Right cardiac atrium (tissue), 5 donors: Measurements from ENCODE around the gene NXNL1. TPM values are rescaled to one million over a fixed set of nuclear protein-coding genes. Genes with fewer than 3 reads are reported as not detected.
"Not testable (repeated sequence)": the region's sequence is repeated elsewhere in the genome, so short reads cannot be mapped to it uniquely, and the experiment has no call there.

Experiments used
- ATAC-seq, 2 donors: fragments of 200-7000 bp; cut with Tn5 transposase; one replicate each; pipeline versions ENCODE4 v1.8.0 to v1.9.1; 2020; ENCODE audit warnings: moderate library complexity in 2 of 2, mild to moderate bottlenecking in 1 of 2
- DNase-seq, 3 donors: peaks; one replicate each; pipeline ENCODE4 v3.0.0-alpha.2; 2020
- H3K27ac ChIP-seq: one replicate; pipeline ENCODE4 v1.5.1; 2013; ENCODE audit warnings: mild to moderate bottlenecking, low read length, control low read depth, moderate library complexity
- H3K27me3 ChIP-seq: one replicate; pipeline ENCODE4 v1.6.1; 2013; ENCODE audit not compliant: control insufficient read depth, insufficient read depth
- H3K4me1 ChIP-seq: one replicate; pipeline ENCODE4 v1.6.1; 2013; ENCODE audit warnings: low read length; ENCODE audit not compliant: control insufficient read depth, insufficient read depth
- H3K4me3 ChIP-seq: one replicate; pipeline ENCODE4 v1.5.1; 2013; ENCODE audit warnings: low read length, control low read depth
- H3K9me3 ChIP-seq: one replicate; pipeline ENCODE4 v1.6.1; 2013; ENCODE audit warnings: low read length; ENCODE audit not compliant: control insufficient read depth
- WGBS: extraction: QIAGEN DNeasy Blood & Tissue Kit; methylation state at CpG from one replicate; pipeline ENCODE4 v1.1.7; 2013; 5-methylcytosine and 5-hydroxymethylcytosine counted together
- intact Hi-C, 4 donors: fragments of 100-400 bp; cut with DNase I; formaldehyde crosslinking; loops; one replicate each; pipeline versions ENCODE4 v1.11.0 to v1.14.0; 2022 to 2023
- polyA plus RNA-seq: library from polyadenylated mRNA; stranded (reverse); fragments of 200-250 nt; gene quantifications from one replicate; pipeline ENCODE4 v1.2.3, GENCODE V29; 2013
- total RNA-seq, 4 donors: library from RNA; stranded (reverse); fragmentation: NEBNext Ultra II Directional; extraction: Animal tissue kit (Norgen Biotek cat#: 25700); gene quantifications; one replicate each; pipeline ENCODE4 v1.2.1, GENCODE V29; 2021
- donor health status: healthy with polysubstance abuse.
- donor health status: DM: no; HTN: yes; CAD: no.
- donor health status: DM: no; HTN: no; CAD: no.
- donor health status: DM: no; HTN: yes; CAD: no; lungs with severe emphysema.
- donor health status: DM: yes; HTN: yes; CAD: no.

The NXNL1 gene
- total and polyA plus RNA-seq, 5 donors: 0.29 to 0.63 (median 0.45) TPM; not detected in 2

GRCh38 chr19:17484520-17485185 is 23.9 kb upstream of the NXNL1 start:
- H3K4me1 ChIP-seq: no peaks in the 10 kb centered on the region
- no peak overlapping the region for H3K4me3 ChIP-seq
- H3K9me3 ChIP-seq: no peaks in the 10 kb centered on the region
- intact Hi-C loops: no loop called here
- no peak overlapping the region for H3K27ac ChIP-seq
- WGBS: 94% methylated on average over 6 of the region's 6 CpGs
- no peaks in the 10 kb centered on the region for H3K27me3 ChIP-seq
- DNase-seq (peak in 1 of 3 donors; percentile 31), ATAC-seq (no peak)

DNA sequence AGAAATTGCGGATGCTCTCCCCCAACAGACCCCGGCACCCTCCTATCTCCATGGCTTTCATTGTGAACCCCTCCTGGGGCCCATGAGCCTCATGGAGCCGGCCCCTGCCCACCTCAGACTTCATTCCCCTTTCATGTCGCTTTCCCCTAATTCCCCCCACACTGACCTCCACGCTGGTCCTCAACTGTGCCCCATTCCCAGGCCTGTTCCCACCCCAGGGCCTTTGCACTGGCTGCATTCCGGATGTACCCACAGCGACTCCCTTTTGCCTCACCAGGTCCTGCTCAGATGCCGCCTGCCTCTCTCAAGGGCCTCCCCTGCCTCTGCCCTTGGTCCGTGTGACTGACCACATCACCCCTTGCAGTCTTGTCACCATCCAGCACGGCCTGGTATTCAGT is 22.9 kb upstream of the NXNL1 start:
- WGBS: 96% methylated on average over 10 of the region's 10 CpGs
- Histone ChIP-seq H3K27ac (no peak overlapping the region), H3K4me1 (no peaks in the 10 kb centered on the region), H3K9me3 (no peaks in the 10 kb centered on the region), H3K4me3 (no peak overlapping the region), H3K27me3 (no peaks in the 10 kb centered on the region)
- ATAC-seq: no peak
- peak in 1 of 3 donors; percentile 6 for DNase-seq
- intact Hi-C loops: no loop called here

DNA sequence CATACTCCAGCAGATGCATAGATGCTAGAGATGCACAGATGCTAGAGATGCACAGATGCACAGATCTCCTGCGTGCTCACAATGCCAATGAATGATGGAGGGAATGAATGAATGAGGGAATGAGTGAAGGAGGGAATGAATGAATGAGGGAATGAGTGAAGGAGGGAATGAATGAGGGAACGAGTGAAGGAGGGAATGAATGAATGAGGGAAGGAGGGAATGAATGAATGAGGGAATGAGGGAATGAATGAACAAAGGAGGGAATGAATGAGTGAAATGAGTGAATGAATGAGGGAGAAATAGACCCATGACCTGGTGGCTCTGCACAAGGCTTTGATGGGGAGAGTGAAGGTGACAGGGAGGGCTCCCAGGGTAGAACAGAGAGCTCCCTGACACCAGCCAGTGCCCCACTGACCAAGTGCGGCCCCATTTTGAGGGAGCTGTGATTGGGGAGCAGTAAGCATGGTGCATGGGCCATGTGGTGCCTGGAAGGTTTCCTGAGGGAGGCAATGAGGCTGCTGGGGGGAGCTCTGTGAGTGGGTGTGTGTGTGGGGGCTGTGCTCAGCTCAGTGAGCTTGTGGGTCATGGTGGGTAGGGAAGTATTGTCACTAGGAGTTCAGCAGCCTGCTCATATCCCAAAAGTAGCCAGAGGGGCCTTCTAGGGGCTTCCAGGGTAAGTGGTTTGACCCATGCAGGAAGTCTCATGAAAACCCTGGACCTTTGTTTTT is 22.3 kb upstream of the NXNL1 start:
- ATAC-seq (no peak), DNase-seq (peak in 1 of 3 donors; percentile 35)
- Histone ChIP-seq H3K27ac (no peak overlapping the region), H3K27me3 (no peaks in the 10 kb centered on the region), H3K4me3 (no peak overlapping the region), H3K9me3 (no peaks in the 10 kb centered on the region), H3K4me1 (no peaks in the 10 kb centered on the region)
- WGBS: 84% methylated on average over 3 of the region's 3 CpGs
- intact Hi-C loops: no loop called here

DNA sequence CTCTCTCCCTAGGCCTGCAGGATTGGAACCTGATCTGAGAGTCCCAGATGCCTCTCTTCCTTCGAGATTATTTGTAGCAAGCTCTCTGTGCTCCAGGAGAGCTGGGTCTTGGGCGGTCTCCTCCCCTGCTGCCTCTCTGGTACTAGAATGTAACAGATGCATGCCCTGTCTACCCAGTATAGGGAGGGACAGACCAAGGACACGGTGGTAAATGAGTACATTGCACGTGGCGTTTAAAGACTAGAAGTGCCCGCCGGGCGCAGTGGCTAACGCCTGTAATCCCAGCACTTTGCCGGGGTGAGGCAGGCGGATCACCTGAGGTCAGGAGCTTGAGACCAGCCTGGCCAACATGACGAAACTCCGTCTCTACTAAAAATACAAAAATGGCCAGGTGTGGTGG is 21.3 kb upstream of the NXNL1 start:
- Histone ChIP-seq H3K27me3 (no peaks in the 10 kb centered on the region), H3K27ac (no peak overlapping the region), H3K9me3 (no peaks in the 10 kb centered on the region), H3K4me3 (no peak overlapping the region), H3K4me1 (no peaks in the 10 kb centered on the region)
- 92% methylated on average over 13 of the region's 13 CpGs for WGBS
- intact Hi-C loops: no loop called here
- no peak for ATAC-seq
- no peak for DNase-seq

DNA sequence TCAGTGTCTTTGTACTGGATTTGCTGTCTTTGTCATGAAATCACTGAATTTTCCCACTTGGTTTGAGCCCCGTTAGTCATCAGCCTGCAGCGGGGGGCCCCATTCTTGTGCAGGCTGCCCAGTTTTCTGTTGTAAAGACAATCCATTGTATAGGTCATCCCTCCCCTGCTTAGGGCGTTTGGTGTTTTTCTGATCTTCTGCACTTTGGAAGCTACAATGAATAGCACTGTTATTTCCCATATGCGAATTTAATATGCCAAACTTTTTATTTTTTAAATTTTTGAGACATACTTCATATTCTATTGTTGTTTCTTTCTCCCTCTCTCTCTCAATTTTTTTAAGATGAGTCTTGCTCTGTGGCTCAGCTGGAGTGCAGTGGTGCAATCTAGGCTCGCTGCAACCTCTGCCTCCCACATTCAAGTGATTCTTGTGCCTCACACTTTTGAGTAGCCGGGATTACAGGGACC is 18.6 kb upstream of the NXNL1 start:
- ATAC-seq (no peak), DNase-seq (no peak)
- H3K27ac ChIP-seq: no peak overlapping the region
- 60% methylated on average over 6 of the region's 6 CpGs for WGBS
- H3K27me3 ChIP-seq: no peaks in the 10 kb centered on the region
- H3K9me3 ChIP-seq: no peaks in the 10 kb centered on the region
- H3K4me1 ChIP-seq: peaks cover 8% of the 10 kb centered on the region
- H3K4me3 ChIP-seq: no peak overlapping the region
- intact Hi-C loops: no loop called here

DNA sequence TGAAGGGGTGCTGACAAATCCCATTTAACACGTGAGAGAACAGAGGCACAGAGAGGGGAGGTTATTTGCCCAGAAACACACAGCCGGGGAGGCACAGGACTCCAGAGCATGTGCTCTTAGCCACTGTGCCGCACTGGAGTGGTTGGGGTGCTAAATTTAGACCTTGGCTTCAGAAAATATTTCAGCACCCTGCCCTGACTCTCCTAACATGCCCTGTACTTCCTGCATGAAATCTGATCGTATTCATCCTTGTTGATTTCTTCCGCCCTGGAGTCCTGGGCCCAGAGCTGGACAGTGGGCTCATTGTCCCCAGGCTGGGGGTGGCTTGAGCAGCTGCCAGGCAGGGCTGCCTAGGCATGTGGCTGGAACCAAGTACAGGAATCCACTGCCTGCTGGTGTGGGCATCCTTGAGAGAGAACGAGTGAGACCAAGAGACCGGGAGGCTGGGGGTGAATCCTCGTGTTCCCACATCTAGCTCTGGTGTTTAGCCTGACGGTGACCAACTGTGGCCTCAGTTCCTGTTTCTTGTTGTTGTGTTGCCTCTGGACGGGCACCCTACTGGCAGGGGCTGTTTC is 14.9 kb upstream of the NXNL1 start:
- Histone ChIP-seq H3K4me3 (no peak overlapping the region), H3K4me1 (peaks cover 12% of the 10 kb centered on the region), H3K9me3 (no peaks in the 10 kb centered on the region), H3K27me3 (no peaks in the 10 kb centered on the region), H3K27ac (peak overlapping the region; percentile 97)
- WGBS: 30% methylated on average over 10 of the region's 10 CpGs
- intact Hi-C loops: no loop called here
- DNase-seq (peak; percentile 63 to 88 (median 84)), ATAC-seq (peak; percentile 70 to 86)

GRCh38 chr19:17475011-17475540 is 14.3 kb upstream of the NXNL1 start:
- peak overlapping the region; percentile 97 for H3K27ac ChIP-seq
- WGBS: 85% methylated on average over 6 of the region's 6 CpGs
- H3K27me3 ChIP-seq, DNase-seq, intact Hi-C loops, ATAC-seq, H3K4me3 ChIP-seq, H3K9me3 ChIP-seq: not testable (repeated sequence)
- peaks cover 12% of the 10 kb centered on the region for H3K4me1 ChIP-seq

DNA sequence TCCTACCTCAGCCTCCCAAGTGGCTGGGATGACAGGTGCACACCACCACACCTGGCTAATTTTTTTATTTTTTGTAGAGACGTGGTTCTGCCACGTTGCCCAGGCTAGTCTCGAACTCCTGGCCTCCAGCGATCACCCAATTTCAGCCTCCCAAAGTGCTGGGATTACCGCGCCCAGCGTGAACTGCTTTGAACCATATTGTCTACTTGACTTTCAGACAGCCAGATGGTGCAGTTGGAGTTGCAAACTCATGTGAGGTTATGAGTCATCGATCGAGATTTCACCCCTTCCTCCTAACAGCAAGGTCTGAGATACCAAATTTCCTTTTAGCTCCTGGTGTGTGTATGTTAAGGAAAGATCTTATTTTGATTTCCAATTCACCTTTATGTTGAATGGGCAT is 12.3 kb upstream of the NXNL1 start:
- 79% methylated on average over 9 of the region's 9 CpGs for WGBS

DNA sequence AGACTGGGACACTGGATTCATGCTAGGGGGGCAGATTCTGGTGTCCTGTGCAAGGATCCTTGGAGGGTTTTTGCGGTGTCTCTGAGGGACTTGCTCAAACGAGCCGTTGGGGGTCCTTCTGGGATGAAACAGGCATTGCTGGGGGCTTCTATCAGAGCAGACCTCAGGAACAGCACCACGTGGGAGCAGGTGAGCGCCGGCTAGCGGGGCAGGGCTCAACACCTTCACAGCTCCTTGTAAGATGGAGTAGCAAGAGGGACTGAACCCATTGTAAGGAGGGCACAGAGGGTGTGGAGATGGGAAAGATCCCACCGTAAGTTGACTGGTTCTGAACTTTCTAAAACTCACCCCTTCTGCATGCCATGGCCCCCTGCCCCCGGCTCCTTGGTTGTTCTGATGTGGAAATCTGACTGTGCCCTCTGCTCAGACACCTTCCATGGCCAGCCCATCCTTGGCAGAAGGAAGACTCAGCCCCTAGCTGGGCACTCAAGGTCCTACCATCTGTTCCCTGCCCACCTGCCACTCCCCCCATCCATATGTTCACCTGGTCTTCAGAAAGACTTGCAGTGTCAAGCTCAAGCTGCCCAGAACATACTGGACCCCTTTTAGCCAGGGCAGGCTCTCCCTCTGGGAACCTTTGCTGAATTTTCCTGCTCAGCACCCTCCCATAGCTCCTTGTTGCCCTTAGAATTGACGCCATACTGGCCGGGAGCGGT is 10.8 kb upstream of the NXNL1 start:
- Histone ChIP-seq H3K4me3 (peak overlapping the region; percentile 76), H3K4me1 (peaks cover 12% of the 10 kb centered on the region), H3K27me3 (no peaks in the 10 kb centered on the region), H3K9me3 (no peaks in the 10 kb centered on the region), H3K27ac (no peak overlapping the region)
- DNase-seq (no peak), ATAC-seq (no peak)
- intact Hi-C loops: no loop called here
- 60% methylated on average over 12 of the region's 12 CpGs for WGBS

More for the DNA sequence above, 12.3 kb upstream of the NXNL1 start:
- Histone ChIP-seq H3K27me3 (no peaks in the 10 kb centered on the region), H3K4me1 (peaks cover 12% of the 10 kb centered on the region), H3K4me3 (no peak overlapping the region), H3K27ac (no peak overlapping the region), H3K9me3 (no peaks in the 10 kb centered on the region)
- intact Hi-C loops: no loop called here
- no peak for DNase-seq
- ATAC-seq: no peak

DNA sequence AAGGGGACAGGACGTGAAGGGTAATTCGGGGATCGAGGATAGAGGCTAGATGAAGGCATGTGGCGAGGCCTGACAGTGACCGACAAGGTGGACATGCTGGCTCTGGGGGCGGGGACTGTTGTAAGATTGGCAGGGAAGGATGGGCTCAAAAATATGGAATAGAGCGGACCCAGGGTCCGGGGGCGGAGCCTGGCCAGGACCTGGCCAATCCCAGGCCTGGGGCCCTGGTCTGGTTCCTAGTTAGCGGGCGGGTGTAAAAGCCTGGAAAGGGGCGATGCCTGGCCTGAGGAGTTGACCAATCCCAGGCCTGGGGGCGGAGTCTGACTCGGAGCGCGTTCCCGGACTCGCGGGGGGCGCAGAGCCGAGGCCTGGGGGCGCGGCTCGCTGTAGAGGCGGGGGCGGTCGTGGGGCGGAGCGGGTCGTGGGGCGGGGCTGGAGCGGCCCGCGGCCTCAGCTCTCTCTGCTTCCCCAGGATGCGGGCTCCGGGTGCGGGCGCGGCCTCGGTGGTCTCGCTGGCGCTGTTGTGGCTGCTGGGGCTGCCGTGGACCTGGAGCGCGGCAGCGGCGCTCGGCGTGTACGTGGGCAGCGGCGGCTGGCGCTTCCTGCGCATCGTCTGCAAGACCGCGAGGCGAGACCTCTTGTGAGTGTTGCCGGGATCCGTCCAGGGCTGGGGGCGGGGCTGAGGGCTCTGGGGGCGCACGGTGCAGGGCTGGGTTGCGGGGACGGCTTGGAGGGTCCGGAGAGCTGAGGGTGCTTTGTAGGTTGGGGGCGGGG is 9.5 kb upstream of the NXNL1 start, which contains the start of gene SLC27A1:
SLC27A1 (plus strand) TSS at position 457 of the 774 bp plus-strand sequence; CDS start at position 474, 17 bp downstream.
- no peaks in the 10 kb centered on the region for H3K27me3 ChIP-seq
- DNase-seq: peak; percentile 99 to 100 (median 100)
- peak within 1 kb of the TSS; percentile 76 for H3K4me3 ChIP-seq
- H3K27ac ChIP-seq: peak within 1 kb of the TSS; percentile 98
- H3K9me3 ChIP-seq: no peaks in the 10 kb centered on the region
- peaks cover 4% of the 10 kb centered on the region for H3K4me1 ChIP-seq
- intact Hi-C loops: no loop called here
- ATAC-seq: peak; percentile 93 to 94
- under 1% methylated on average over 67 of the region's 67 CpGs for WGBS
